ENCODE data around the gene ZNRF3.

GRCh38 chr22:29028468-29028867 is 145.1 kb downstream of the ZNRF3 start:
- TF ChIP-seq CTCF (conservative IDR thresholded peaks at IDR 0.05 in 1 of 2, IDR thresholded peaks at IDR 0.05 in 1 of 2; ENCODE audit: extremely low read depth in 1 of 2, insufficient read depth in 1 of 2, low read depth in 1 of 2, low read length in 2 of 2) (no peak), EZH2 (IDR thresholded peaks at IDR 0.05; ENCODE audit: borderline replicate concordance, low read length) (no peak)
